Measurements from ENCODE around the gene SVOP.
"Not testable (repeated sequence)": the region's sequence is repeated elsewhere in the genome, so short reads cannot be mapped to it uniquely, and the experiment has no call there.

GRCh38 chr12:109049794-109050193, 28.9 kb upstream of the SVOP start:
- not testable (repeated sequence) for TF ChIP-seq CTCF, POLR2A (IDR thresholded peaks at IDR 0.05)

Data from testis (tissue), 2 donors.